ENCODE measurements around the gene BET1.
A peak's percentile ranks its signal among the peaks of the same experiment; 100 is the strongest.
"Not testable (repeated sequence)": the region's sequence is repeated elsewhere in the genome, so short reads cannot be mapped to it uniquely, and the experiment has no call there.

The BET1 gene, protein sequence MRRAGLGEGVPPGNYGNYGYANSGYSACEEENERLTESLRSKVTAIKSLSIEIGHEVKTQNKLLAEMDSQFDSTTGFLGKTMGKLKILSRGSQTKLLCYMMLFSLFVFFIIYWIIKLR
- long read RNA-seq, donor 1, transcript BET1-201 (4 exons, 1,504 nt) = major isoform, 40 of 48 reads
- long read RNA-seq, donor 1, transcript BET1-204 (3 exons, 601 nt) = minor isoform, 8 of 48 reads
- long read RNA-seq, donor 1, partial matches to known transcripts = 0 of 48 reads
- long read RNA-seq, donor 1, other reads (novel, unspliced or antisense) = 0 of 48 reads
- long read RNA-seq, donor 2, transcript BET1-204 (3 exons, 601 nt) = minor isoform, 5 of 28 reads
- long read RNA-seq, donor 2, transcript BET1-201 (4 exons, 1,504 nt) = major isoform, 23 of 28 reads
- long read RNA-seq, donor 2, partial matches to known transcripts = 0 of 28 reads
- long read RNA-seq, donor 2, other reads (novel, unspliced or antisense) = 0 of 28 reads
- long read RNA-seq, donor 3, transcript BET1-201 (4 exons, 1,504 nt) = major isoform, 13 of 17 reads
- long read RNA-seq, donor 3, partial matches to known transcripts = 0 of 17 reads
- long read RNA-seq, donor 3, other reads (novel, unspliced or antisense) = 0 of 17 reads
- long read RNA-seq, donor 4, transcript BET1-204 (3 exons, 601 nt) = minor isoform, 6 of 36 reads
- long read RNA-seq, donor 4, transcript BET1-201 (4 exons, 1,504 nt) = major isoform, 29 of 36 reads
- long read RNA-seq, donor 4, partial matches to known transcripts = 0 of 36 reads
- long read RNA-seq, donor 4, other reads (novel, unspliced or antisense) = 0 of 36 reads
- long read RNA-seq, donor 5, transcript BET1-201 (4 exons, 1,504 nt) = major isoform, 38 of 42 reads
- long read RNA-seq, donor 5, partial matches to known transcripts = 0 of 42 reads
- long read RNA-seq, donor 5, other reads (novel, unspliced or antisense) = 0 of 42 reads
- long read RNA-seq, donor 6, transcript BET1-204 (3 exons, 601 nt) = minor isoform, 8 of 40 reads
- long read RNA-seq, donor 6, transcript BET1-201 (4 exons, 1,504 nt) = major isoform, 30 of 40 reads
- long read RNA-seq, donor 6, partial matches to known transcripts = 0 of 40 reads
- long read RNA-seq, donor 6, other reads (novel, unspliced or antisense) = 0 of 40 reads
- long read RNA-seq, donor 7, transcript BET1-201 (4 exons, 1,504 nt) = major isoform, 37 of 47 reads
- long read RNA-seq, donor 7, partial matches to known transcripts = 5 of 47 reads
- long read RNA-seq, donor 7, other reads (novel, unspliced or antisense) = 0 of 47 reads
- long read RNA-seq, donor 8, transcript BET1-201 (4 exons, 1,504 nt) = major isoform, 30 of 36 reads
- long read RNA-seq, donor 8, transcript BET1-204 (3 exons, 601 nt) = minor isoform, 6 of 36 reads
- long read RNA-seq, donor 8, partial matches to known transcripts = 0 of 36 reads
- long read RNA-seq, donor 8, other reads (novel, unspliced or antisense) = 0 of 36 reads

DNA sequence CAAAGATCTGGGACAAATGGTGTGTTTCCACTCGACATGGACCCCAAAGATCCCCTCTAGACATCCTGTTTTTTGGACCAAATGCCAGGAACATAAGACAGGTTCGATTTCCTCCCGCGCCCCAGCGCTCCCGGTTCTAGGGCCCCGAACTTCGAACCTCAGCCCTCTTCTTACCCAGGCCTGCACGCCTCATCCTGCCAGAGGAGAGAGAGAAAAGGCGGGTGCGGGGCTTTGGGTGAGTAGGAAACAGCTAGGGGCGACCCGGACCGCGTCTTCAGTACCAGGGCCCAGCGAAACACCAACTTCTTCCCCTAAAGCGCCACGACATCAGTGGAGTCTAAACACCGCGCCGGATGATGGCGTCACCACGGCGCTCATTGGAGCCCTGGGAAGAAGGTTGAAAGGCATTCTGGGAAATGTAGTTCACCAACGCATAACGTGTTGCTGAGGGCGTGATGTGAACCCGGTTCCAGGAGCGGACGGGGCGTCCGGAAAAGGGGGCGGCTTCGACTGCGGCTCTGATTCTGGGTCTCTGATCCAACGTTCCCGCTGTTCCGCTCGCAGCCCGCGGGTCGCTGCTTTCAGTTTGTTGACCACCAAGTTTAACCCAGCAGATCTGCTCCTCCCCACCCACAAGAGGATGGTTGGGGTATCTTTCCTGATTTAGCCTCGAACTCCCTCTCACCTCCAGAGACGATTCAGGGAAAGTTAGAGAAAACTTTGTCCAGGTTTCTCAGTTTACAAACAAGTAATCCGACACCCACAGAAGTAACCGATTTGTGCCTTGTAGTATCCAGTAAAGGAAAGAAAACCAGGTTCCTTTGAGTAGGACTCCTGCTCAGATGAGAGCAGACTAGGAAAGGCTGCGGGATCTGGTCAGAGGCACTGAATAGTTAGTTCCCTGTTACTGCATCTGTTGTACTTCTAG lies at the start of gene BET1:
Gene BET1 (minus strand): TSS at position 332 of the 928 bp plus-strand sequence. CDS start 139 bp downstream, at position 193.
- peak; percentile 94 for DNase-seq

DNA sequence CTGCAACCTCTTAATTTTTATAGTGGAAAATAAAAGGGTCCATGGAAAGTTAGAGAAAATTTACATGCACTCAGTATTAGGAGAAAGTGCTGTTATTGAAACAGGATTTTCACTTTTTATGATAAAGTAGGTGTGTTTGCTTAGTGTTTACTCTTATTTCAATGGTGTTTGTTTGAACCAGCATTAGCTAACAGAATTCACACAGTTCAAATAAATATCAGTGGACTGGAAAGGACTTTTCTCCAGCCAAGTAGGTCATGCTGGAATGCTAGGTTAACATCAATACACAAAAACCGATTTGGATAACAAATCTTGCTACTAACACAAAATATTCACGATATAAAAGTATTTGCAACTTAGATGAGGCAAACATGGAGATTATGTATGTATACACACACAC lies 49.4 kb upstream of the BET1 start:
- DNase-seq = no peak

DNA sequence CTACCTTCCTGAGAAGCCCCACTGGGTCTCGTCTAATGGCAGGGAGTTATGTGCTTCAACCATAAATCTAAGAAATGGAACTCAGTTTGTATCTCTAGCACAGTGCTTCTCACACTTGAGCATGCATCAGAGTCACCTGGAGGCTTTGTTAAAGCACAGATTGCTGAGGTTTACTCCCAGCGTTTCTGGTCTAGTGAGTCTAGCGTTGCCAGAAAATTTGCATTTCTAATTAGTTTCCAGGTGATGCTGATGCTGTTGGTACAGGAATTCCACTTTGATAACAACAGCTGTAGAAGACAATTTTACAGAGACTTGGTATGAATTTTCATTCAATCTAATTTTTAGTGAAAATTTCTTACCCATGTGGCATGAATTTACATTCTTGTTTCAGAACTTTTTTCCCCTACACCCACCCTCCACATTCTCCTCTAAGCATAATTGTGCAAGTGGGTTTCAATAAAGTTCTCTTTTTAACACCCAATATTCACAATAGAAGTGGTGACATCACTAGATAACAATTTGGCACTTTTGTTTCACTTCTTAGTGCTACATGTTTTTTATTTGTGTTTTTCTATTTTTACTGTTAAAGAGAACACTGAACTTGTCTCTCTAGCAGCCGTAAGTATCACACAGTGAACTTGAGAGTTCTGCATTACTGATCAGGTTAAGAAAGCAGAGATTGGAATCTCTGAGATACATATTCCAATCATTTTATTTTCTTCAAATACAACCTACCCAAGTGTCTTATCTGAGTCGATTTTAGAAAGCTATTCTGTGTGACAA lies 48.4 kb upstream of the BET1 start:
- DNase-seq = no peak

DNA sequence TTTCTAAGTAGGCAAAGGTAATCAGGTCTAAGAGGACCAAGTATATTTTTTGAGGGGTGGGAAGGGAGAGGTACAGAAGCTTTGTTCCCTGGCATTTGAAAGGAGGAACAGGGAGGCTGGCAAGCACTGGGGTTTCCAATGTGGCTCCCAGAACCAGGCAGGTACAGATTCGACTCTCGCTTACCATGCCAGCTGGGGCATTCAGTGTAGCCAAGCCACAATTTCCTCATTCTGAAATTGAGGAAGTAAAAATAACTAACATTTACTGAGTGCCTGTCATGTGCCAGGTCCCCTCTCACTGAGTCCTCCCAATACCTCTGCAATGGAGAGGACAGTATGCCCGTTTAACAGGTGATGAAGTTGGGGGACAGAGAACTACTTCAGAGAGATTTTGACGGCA lies 45.9 kb upstream of the BET1 start:
- DNase-seq = no peak

DNA sequence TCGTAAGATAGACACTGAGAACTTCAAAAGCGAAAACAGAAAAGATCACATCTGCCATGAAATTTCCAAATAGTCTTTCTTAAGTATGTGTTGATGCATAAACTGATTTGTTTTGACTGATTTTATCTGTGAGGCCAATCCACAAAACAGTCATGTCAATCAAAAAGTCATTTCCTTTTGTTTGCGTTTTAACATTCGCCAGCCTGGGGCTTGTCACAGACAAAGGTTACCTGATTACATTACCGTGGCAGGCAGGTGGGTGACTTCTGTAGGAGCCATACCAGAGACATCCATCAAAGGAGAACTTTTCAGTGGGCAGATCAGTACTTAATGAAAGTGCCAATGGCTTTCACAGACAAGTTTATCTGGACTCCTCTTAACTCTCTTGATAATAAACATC lies 45.5 kb upstream of the BET1 start:
- no peak for DNase-seq

DNA sequence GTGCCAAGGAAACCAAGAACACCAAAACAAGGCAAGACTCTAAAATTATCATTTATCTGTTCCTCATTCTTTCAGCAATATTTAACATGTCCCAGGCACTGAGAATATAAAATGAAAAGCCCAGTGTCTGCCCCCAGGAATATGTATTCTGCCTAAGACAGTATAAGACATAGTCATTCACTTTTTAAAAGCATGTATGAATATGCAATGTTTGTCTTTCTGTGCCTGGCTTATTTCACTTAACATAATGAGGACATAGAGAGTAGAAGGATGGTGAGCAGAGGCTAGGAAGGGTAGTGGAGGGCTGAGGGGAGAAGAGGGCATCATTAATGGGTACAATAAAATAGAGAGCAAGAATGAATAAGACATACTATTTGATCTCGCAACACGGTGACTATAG lies 44.6 kb upstream of the BET1 start:
- no peak for DNase-seq

DNA sequence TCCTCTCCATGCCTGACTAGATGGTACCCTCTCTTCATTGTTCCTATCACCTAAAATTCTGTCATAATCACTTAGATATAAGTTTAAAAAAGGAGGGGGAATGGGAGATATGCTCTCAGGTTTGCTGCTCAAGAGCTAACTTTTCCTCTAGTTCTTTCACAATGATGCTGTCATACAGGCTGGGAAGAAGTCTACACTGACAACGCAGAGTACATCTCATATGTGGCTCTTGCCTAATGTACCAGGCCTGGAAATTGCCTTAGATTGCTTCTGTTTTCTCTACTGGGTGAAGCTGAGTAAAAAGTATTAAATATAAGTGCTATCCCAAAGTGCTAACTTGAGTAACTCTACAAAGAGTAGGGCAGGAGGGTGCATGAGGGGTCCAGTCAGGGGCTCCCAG lies 43.8 kb upstream of the BET1 start:
- no peak for DNase-seq

DNA sequence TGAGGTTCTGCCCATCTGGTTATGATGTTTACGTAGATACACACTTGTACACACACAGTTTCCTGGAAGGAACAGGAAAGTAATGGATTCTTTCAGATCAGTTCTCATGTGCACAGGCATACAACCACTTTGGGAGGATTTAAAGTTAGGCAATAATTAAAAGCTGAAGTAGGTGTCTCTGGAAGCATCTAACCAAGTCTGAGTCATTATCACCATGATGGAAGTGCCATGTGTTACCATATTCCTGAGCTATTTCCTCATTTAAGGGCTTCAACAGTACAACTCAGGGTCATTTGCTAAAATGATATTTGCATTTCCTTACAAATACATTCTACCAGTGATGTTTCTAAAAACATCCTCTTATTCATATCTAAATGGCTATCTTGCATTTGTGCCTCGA lies 41.4 kb upstream of the BET1 start:
- DNase-seq = no peak

DNA sequence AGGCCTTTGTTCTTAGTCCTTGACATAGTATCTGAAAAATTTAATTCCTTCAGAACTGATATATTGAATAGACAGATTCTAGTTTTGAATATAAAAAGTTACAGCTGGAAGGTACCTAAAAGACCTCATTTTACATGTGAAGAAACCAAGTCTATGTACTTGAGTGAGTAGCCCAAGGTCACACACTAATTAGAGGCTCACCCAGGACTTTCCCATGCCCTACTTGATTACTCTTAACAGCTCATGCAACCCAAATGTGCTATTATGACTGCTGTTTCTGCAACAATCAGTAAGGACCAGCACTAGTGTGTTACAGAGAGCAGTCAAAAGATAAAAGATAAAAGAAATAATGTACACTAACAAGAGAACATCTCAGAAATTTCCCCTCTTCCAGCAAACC lies 40.7 kb upstream of the BET1 start:
- DNase-seq = no peak

DNA sequence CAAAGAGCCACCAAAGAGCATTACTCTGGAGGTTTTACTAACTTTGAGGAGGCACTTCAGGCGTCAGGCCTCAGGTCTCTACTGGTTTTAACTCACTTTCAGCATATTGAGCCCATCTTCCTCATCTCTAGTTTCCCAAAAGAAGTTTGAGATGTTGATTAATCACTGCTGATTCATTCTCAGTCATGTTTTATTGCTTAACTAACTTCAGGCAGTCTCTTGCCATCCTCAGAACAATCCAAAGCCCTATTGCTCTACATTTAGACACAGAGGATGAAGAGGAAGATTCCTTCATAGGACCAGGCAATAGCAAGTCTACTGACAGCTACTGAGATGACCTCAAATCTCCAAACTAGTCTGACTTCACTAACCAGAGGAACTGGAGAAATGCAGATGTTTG lies 39.1 kb upstream of the BET1 start:
- DNase-seq = no peak

DNA sequence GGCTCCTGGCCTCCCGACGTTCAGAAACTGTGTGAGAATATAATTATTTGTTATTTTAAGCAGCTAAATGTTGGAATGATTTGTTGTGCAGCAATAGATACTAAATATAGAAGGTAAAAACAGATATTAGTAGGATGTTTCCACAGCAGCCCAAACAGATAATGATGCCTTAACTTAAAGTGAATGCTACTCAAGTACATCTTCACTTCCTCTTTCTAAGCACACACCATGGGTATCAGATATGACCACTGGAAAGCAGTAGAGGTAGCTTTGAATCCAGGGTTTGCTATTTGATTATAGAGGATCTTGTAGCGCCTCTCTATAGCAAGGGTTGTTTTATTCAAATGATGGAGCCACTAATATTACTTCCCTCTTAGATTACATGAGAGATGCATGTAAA lies 38.2 kb upstream of the BET1 start:
- DNase-seq = no peak

DNA sequence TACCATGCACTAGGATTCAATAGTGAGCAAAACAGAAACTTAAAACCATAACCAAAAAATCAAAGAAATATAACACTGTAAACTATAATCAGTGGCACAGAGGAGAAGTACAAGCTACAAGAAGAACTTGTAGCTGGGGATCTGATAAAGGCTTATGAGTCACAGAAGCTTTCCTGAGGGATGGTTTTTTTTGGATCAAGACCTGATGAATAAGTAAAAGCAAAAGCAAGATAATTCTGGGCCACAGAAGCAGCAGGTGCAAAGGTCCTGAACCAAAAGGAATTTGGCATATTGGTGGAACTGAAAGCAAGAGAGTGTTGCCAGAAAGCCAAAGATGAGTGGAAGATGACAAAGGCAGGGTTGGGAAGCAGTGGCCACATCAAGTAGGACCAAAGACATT lies 37.4 kb upstream of the BET1 start:
- DNase-seq = no peak

DNA sequence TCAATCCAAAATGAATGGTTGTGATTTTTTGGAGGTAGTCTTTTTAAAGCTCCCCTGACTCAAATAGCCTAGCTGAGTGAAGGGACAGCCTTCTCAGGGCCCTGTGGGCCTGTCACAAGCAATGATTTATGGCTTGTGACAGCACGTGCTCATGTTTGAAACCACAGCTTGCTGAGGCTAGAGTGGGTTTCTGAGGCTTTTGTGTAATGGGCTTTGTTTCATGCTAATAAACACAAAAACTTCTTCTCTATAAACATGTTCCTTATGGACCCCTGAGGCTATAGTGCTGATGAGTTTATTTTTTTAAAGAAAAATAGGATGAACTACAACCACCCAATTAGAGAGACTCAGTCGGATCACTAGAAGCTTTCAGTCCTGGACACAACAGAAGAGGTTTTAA lies 36.1 kb upstream of the BET1 start:
- DNase-seq = no peak

DNA sequence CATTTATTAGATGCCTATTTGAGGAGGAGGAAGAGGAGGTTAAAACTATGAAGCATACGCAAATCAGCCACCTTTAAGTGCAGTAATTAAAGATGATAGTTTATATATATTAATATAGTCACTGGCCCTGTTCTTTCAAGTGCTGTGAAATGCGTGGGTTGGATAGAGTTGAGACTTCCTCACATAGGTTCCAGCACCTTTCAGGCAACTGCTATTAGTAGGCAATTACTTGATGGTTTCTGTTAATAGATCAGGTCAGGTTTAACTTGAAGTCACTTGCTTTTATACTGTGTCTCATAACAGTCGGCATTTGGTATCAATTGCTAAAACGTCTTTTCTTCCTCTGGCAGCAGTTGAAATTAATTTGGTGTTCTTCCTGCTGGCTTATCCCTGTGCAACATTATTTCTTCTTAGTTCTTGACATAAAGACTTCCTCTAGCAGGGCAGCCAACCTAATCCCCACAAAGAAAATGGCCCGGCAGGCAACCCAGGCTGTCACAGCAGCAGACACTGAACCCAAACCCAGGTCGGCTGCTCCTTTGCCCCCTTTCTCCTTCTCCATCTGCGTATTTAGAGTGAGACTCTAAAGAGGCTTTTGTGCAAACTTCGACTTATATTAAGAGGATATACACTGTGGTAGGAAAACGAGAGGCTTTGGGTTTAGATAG lies 35.3 kb upstream of the BET1 start:
- DNase-seq = no peak

DNA sequence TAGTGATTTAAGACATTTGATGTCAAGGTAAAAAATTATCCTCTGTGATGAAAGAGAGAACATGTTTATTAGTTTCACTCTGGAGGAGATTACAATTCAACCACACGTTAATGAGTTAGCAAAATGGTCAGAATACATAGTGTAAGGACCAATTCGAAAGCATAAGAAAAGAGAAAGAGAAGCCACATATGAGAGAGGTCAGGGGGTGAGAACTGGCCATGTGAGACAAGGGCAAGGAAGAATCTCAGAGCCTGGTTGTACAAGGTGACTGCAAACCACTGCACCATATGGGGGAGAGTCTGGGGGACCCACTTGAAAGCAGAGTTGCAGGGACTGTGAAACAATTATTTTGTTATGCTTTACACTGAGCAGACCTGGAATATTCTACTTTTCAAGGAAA lies 27.7 kb upstream of the BET1 start:
- no peak for DNase-seq

DNA sequence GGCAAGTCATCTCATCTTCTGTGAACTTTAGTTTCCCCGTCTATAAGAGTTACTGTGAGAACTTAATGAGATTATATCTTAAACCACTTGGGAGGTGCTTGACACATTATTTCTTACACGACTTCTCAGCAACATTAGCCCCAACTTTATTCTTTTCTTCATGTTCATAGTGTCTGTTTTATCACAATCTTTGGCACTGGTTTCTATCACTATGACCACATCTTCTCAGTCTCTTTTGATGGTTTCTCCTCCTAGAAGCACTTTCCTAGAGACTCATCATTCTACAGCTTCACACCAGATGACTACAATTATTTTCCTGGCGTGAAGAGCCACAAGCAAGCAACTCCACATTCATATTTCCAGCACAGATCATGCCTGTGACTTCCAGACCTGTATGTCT lies 26.5 kb upstream of the BET1 start:
- DNase-seq = no peak

DNA sequence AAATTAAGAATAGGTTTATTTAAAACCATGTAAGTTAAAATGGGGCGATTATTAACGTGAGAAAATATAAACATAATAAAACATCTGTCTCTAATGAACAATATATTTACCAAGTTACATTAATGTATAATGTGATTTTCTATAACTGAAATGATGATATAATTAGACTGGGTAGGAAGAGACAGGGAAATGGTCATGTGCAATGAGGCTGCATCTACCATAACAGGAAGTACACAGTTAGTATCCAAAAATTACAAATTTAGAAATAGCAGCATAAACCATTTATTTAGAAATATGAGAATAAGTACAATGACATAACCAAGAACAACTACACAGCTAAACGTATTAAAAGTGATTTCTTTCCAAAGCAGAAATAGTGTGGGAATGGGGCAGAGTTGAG lies 25.8 kb upstream of the BET1 start:
- DNase-seq = no peak

DNA sequence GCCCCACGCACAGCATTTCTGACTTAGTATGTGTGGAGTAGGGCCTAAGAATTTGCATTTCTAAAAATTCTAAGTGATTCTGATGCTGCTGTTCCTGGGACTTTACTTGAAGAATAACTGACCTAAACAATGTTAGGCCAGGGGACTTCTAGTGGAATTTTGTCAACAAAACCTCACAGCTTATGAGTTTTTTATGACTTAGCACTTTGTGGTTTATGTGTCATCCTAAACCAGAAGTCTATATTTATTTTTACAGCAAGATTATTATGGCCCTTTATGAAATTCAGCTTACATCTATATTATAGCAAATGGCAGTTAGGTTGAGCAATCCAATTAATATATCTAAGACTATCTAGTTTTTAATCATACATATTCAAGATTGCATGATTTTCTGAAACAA lies 24.6 kb upstream of the BET1 start:
- DNase-seq = no peak

DNA sequence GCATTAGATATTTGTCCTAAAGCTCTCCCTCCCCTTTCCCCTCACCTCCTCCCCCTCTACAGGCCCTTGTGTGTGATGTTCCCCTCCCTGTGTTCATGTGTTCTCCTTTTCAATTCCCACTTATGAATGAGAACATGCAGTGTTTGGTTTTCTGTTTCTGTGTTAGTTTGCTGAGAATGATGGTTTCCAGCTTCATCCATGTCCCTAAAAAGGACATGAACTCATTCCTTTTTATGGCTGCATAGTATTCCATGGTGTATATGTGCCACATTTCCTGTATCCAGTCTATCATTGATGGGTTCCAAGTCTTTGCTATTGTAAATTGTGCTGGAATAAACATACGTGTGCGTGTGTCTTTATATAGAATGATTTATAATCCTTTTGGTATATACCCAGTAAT lies 22.5 kb upstream of the BET1 start:
- not testable (repeated sequence) for DNase-seq

DNA sequence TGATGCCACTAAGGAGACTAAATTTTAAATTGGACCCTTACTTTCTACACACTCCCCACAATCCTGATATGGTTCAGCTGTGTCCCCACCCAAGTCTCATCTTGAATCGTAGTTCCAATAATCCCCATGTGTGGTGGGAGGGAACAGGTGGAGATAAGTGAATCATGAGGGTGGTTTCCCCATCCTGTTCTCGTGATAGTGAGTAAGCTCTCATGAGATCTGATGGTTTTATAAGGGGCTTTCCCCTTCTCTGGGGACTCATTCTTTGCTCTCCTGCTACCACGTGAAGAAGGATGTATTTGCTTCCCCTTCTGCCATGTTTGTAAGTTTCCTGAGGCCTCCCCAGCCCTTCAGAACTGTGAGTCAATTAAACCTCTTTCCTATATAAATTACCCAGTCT lies 18.4 kb upstream of the BET1 start:
- DNase-seq = no peak
